Endothelial cell of umbilical vein (primary cell): ENCODE measurements around the gene CTR9. TPM values are rescaled to one million over a fixed set of nuclear protein-coding genes. Genes with fewer than 3 reads are reported as not detected.

Experiments
- BruUV-seq: library from RNA; stranded (reverse); fragments of 400-500 nt; replicated peaks from 2 replicates; lab custom pipeline; 2021; lab: Mats Ljungman, UMichigan
- CTCF ChIA-PET: fragments of 300-600, 350-600 bp; sonication (Branson Sonifier 250); formaldehyde crosslinking; loops from one replicate; lab custom pipeline; 2021; ENCODE audit warnings: antibody characterized with exemption, inconsistent platforms; lab: Charles Lee
- POLR2A ChIA-PET: fragments of 300-600, 350-600 bp; sonication (Branson Sonifier 250); formaldehyde crosslinking; loops from one replicate; lab custom pipeline; 2021; ENCODE audit warnings: antibody characterized with exemption, inconsistent platforms; lab: Charles Lee
- DNase-seq: peaks from one replicate; pipeline ENCODE4 v3.0.0-alpha.2; 2011; ENCODE audit warnings: low read depth, low spot score
- FAIRE-seq: peaks from 2 replicates; lab custom pipeline; 2011; peaks lifted over from hg19 to GRCh38; lab: Jason Lieb, UNC
- H2AFZ ChIP-seq: 2 replicates; pipeline ENCODE4 v1.6.0; 2012; ENCODE audit warnings: low read depth, low read length, control low read depth, inconsistent platforms
- H3K27ac ChIP-seq: 2 replicates; pipeline ENCODE4 v1.5.1; 2011; ENCODE audit warnings: low read depth, mild to moderate bottlenecking, control low read depth, low read length, moderate library complexity; ENCODE audit not compliant: insufficient read depth
- H3K27me3 ChIP-seq, 2 experiments: 2 replicates each; pipeline versions ENCODE4 v1.6.0 to v1.6.1; 2011; ENCODE audit warnings: low read length in 2 of 2, mixed read lengths in 1 of 2; ENCODE audit not compliant: control insufficient read depth in 2 of 2, insufficient read depth in 2 of 2
- H3K36me3 ChIP-seq, 2 experiments: 2 replicates in 1 of 2; 3 replicates in 1 of 2; pipeline ENCODE4 v1.5.1; 2011; ENCODE audit warnings: low read length in 2 of 2, mild to moderate bottlenecking in 1 of 2, moderate library complexity in 1 of 2; ENCODE audit not compliant: control insufficient read depth in 2 of 2, insufficient read depth in 2 of 2; ENCODE audit errors: extremely low read depth in 1 of 2
- H3K4me1 ChIP-seq: 3 replicates; pipeline ENCODE4 v1.5.1; 2011; ENCODE audit warnings: mild to moderate bottlenecking, low read length; ENCODE audit not compliant: control insufficient read depth, insufficient read depth; ENCODE audit errors: extremely low read depth
- H3K4me2 ChIP-seq: 2 replicates; pipeline ENCODE4 v1.6.1; 2011; ENCODE audit warnings: low read length, control low read depth, mixed read lengths; ENCODE audit not compliant: insufficient read depth
- H3K4me3 ChIP-seq, 3 experiments: fragments of 200-600 bp in 1 of 3; sonication (generic), shearing (Covaris generic) in 1 of 3; replicated peaks in 1 of 3; 2 replicates each; pipeline ENCODE4 v1.5.1; 2011 to 2016; ENCODE audit warnings: control low read depth in 3 of 3, low read length in 3 of 3, mild to moderate bottlenecking in 2 of 3, inconsistent platforms in 1 of 3, low read depth in 1 of 3, moderate library complexity in 1 of 3; ENCODE audit not compliant: insufficient read depth in 1 of 3
- H3K79me2 ChIP-seq: 2 replicates; pipeline ENCODE4 v1.6.0; 2012; ENCODE audit warnings: low read length, inconsistent platforms; ENCODE audit not compliant: control insufficient read depth, insufficient read depth
- H3K9ac ChIP-seq: replicated peaks from 2 replicates; pipeline ENCODE3; 2011; ENCODE audit warnings: low read length, control low read depth; ENCODE audit not compliant: insufficient read depth; ENCODE audit errors: extremely low read depth
- H3K9me1 ChIP-seq: replicated peaks from 3 replicates; pipeline ENCODE4 v1.6.0; 2011; ENCODE audit warnings: mild to moderate bottlenecking, low read length; ENCODE audit not compliant: control insufficient read depth, insufficient read depth; ENCODE audit errors: extremely low read depth
- H3K9me3 ChIP-seq: replicated peaks from 2 replicates; pipeline ENCODE4 v1.5.1; 2012; ENCODE audit warnings: low read length, inconsistent platforms; ENCODE audit not compliant: control insufficient read depth, insufficient read depth
- H4K20me1 ChIP-seq: replicated peaks from 2 replicates; pipeline ENCODE3; 2011; ENCODE audit warnings: mild to moderate bottlenecking, low read length; ENCODE audit not compliant: control insufficient read depth, insufficient read depth; ENCODE audit errors: extremely low read depth
- CTCF ChIP-seq, 2 donors: IDR thresholded peaks; 1 replicate in 1 of 2; 2 replicates in 1 of 2; pipeline ENCODE4 v1.5.1; 2011; ENCODE audit warnings: low read length in 2 of 2, mild to moderate bottlenecking in 2 of 2, moderate library complexity in 2 of 2, control low read depth in 1 of 2, inconsistent platforms in 1 of 2, low read depth in 1 of 2; ENCODE audit not compliant: insufficient read depth in 1 of 2; ENCODE audit errors: extremely low read depth in 1 of 2
- EZH2 ChIP-seq: IDR thresholded peaks from 2 replicates; pipeline ENCODE4 v1.6.1; 2012; ENCODE audit warnings: borderline replicate concordance, low read depth, mild to moderate bottlenecking, moderate library complexity, low read length, inconsistent platforms; ENCODE audit not compliant: severe bottlenecking
- FOS ChIP-seq: IDR thresholded peaks from 2 replicates; pipeline ENCODE4 v1.6.1; 2011; ENCODE audit warnings: mild to moderate bottlenecking, low read length, moderate library complexity, borderline replicate concordance; ENCODE audit not compliant: insufficient read depth
- GATA2 ChIP-seq: IDR thresholded peaks from 2 replicates; pipeline ENCODE4 v1.7.0; 2011; ENCODE audit warnings: low read depth, mild to moderate bottlenecking, moderate library complexity, mixed read lengths, low read length; ENCODE audit not compliant: insufficient read length, insufficient read depth
- JUN ChIP-seq: IDR thresholded peaks from 2 replicates; pipeline ENCODE4 v1.6.1; 2011; ENCODE audit warnings: borderline replicate concordance, low read depth; ENCODE audit not compliant: insufficient read length, insufficient read depth
- MAX ChIP-seq: IDR thresholded peaks from 2 replicates; pipeline ENCODE4 v1.6.1; 2011; ENCODE audit not compliant: insufficient read depth, insufficient read length
- MYC ChIP-seq: IDR thresholded peaks from one replicate; pipeline ENCODE4 v1.6.1; 2011; ENCODE audit warnings: mild to moderate bottlenecking, low read depth, low read length
- POLR2A ChIP-seq: IDR thresholded peaks from 2 replicates; pipeline ENCODE4 v1.6.1; 2012; ENCODE audit warnings: low read depth, mild to moderate bottlenecking, control low read depth, low read length
- POLR2AphosphoS5 ChIP-seq: IDR thresholded peaks from 2 replicates; pipeline ENCODE4 v1.6.1; 2012; ENCODE audit warnings: low read depth, mild to moderate bottlenecking, control low read depth, low read length, moderate library complexity; ENCODE audit not compliant: insufficient read depth
- dilution Hi-C: fragments of 300-500 bp; cut with MboI; formaldehyde crosslinking; loops from one replicate; pipeline ENCODE4 v1.15.0; 2019; ENCODE audit warnings: low sequenced_read_pairs; ENCODE audit not compliant: extremely low pct_ligation_motif_present
- intact Hi-C: fragments of 100-400 bp; cut with micrococcal nuclease; formaldehyde crosslinking; loops from one replicate; pipeline ENCODE4 v1.10.0; 2022
- polyA plus RNA-seq, 4 experiments: library from polyadenylated mRNA; depleted of rRNA in 3 of 4; stranded (reverse) in 3 of 4; unstranded in 1 of 4; fragments of >200 nt; gene quantifications; 2 replicates each; pipeline versions ENCODE4 v1.2.1 to v1.2.3, GENCODE V29; 2011 to 2012; ENCODE audit warnings: missing spikeins in 1 of 4
- total RNA-seq: library from RNA; stranded (reverse); gene quantifications from 2 replicates; pipeline ENCODE4 v1.2.3, GENCODE V29; 2021

CTR9 gene
- total and polyA plus RNA-seq, 2 donors (not counting 3 experiments of a cell fraction or from before 2014, with no cell fraction given) = 7.5 to 33.2 TPM

- peak overlapping the region; percentile 36 for H2AFZ ChIP-seq
- FAIRE-seq (no peak), DNase-seq (no peak)
- peaks cover 45% of the 10 kb centered on the region for H3K4me1 ChIP-seq
- no peak overlapping the region for H3K4me2 ChIP-seq
- dilution Hi-C loops = no loop called here
- H3K9me3 ChIP-seq = no peaks in the 10 kb centered on the region
- peak overlapping the region; percentile 88 to 97 (median 97) for H3K4me3 ChIP-seq
- H3K79me2 ChIP-seq = peaks cover 53% of the 10 kb centered on the region
- TF ChIP-seq GATA2 = no peak
- TF ChIP-seq JUN = no peak
- no peak for TF ChIP-seq POLR2A
- TF ChIP-seq FOS = no peak
- no peak for TF ChIP-seq POLR2AphosphoS5
- no peak for TF ChIP-seq CTCF (IDR thresholded peaks at IDR 0.05; ENCODE audit: extremely low read depth in 1 of 2, insufficient read depth in 1 of 2, low read depth in 1 of 2, low read length in 2 of 2)
- TF ChIP-seq EZH2 = no peak
- TF ChIP-seq MYC = no peak
- TF ChIP-seq MAX = no peak
- ChIA-PET CTCF (interaction anchor here (0.9 to 2.3 kb wide), 6 partner anchors 10 to 126 kb away, joined by 5 to 18 read pairs (median 14); partner anchors contain the start of gene ZBED5), POLR2A (interaction anchor here (0.7 to 3.5 kb wide), 19 partner anchors 9 to 1477 kb away, joined by 3 to 90 read pairs (median 10); partner anchors contain the start of genes RNF141 and ZBED5)
- peaks cover 19% of the 10 kb centered on the region for H4K20me1 ChIP-seq
- intact Hi-C loops = loop anchor here (1.0 to 5.0 kb wide), 4 partner anchors 92 to 1169 kb away; no protein-coding TSS in a partner anchor
- H3K36me3 ChIP-seq = peaks cover 27 to 35% of the 10 kb centered on the region in 2 experiments
- no peaks in the 10 kb centered on the region for H3K9me1 ChIP-seq
- H3K9ac ChIP-seq = peak overlapping the region; percentile 100
- H3K27me3 ChIP-seq = no peaks in the 10 kb centered on the region
- BruUV-seq = TSS peak; percentile 24
- H3K27ac ChIP-seq = peak overlapping the region; percentile 97
Observed at GRCh38 chr11:10808235-10808552, 57.1 kb downstream of the CTR9 start.
